GM19099 (cell line): Measurements from ENCODE around the gene MIEF2.

Experiments used
- POLR2A ChIP-seq: IDR thresholded peaks from 3 replicates; pipeline ENCODE4 v1.6.1; 2011; ENCODE audit warnings: low read depth; ENCODE audit not compliant: insufficient read length; ENCODE audit errors: extremely low read depth

MIEF2 gene

DNA sequence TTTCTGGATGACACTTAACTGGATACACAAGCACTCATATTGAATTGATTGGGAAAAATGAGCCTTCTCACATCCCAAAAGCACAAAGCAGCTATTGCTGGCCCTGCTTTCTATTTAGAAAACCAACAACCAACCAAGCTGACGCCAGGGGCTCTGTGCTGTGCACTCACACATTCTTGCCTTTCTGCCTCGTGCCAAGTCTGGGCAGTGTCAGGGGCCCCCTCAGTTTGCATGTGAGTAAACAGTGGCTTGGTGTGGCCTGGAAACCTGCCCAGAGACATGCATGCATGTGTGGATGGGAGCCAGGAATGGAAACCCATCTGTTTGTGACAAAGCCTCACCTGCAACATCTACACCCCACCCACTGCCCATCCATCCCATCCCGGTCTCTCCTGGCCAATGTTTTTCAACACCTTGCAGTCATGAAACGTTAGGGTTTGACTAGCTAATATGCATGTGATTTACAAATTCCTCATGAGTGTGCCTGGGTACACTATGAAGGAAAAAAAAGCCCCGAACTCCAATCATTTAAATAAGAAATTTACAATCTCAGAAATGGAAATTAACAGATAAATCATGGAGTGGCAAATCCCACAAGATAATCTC is 20.4 kb downstream of the MIEF2 start:
- TF ChIP-seq POLR2A = no peak

DNA sequence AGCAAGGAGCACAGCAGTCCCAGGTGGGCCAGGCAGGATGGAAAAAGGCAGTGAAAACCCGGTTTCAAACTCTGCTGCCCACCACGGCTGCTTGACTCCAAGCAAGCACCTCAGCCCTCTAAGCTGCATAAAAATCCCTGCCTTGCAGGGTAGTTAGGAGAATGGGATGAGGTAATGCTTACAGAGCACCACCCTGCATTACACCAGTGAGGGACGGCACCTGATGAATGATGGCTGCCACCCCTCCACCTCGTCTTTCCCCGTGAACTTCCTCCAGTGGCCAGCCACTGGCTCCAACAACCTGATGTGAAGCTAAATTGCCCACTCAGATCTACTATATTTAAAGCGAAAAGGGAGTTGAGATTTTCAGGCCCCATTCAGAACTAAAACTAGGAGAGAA is 21.3 kb downstream of the MIEF2 start:
- TF ChIP-seq POLR2A = no peak

DNA sequence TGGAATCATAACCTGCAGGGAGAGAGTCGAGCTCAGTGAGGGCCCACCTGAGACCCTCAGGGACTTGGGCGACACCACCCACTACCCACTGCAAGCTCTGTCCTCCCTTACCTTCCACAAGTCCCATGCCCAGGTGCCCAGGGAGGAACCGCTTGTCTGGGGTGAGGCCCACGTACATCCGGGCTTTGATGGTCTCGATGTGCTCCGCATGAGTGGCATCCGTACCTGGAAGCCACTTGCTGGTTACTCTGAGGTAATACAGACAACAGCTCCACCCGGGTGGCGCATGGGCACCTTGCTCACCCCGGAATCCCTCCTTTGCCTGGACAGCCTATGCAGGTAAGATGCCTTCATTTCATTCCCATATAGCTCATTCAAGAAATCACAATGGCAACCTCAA is 24.8 kb downstream of the MIEF2 start:
- no peak for TF ChIP-seq POLR2A

DNA sequence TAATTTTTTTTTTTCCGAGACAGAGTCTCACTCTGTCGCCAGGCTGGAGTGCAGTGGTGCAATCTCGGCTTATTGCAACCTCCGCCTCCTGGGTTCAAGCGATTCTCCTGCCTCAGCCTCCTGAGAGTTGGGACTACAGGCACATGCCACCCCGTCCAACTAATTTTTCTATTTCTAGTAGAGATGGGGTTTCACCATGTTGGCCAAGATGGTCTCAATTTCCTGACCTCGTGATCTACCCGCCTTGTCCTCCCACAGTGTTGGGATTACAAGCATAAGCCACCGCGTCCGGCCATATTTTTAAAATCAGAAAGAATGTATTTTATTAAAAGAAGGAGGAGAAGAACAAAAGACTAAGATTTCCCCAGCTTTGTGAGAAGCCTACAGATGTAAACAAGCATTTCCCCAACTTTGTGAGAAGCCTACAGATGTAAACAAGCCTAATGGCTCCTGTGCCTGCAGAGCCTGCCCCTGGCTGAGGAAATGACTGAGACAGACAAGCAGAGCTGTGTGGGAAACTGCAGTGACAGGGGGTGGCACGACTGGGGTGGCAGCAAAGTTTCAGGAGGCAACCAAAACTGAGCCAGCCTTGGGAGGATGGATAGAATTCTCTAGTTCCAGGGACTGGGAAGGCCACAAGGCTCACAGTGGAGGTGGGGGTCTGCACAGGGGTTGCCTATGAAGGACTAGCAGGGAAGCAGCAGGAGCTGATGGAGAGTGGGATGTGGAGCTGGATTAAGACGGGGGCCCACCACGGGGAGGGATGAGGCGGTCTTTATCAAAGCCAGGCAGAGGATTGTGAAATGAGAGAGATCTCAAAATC is 31.5 kb downstream of the MIEF2 start:
- no peak for TF ChIP-seq POLR2A

DNA sequence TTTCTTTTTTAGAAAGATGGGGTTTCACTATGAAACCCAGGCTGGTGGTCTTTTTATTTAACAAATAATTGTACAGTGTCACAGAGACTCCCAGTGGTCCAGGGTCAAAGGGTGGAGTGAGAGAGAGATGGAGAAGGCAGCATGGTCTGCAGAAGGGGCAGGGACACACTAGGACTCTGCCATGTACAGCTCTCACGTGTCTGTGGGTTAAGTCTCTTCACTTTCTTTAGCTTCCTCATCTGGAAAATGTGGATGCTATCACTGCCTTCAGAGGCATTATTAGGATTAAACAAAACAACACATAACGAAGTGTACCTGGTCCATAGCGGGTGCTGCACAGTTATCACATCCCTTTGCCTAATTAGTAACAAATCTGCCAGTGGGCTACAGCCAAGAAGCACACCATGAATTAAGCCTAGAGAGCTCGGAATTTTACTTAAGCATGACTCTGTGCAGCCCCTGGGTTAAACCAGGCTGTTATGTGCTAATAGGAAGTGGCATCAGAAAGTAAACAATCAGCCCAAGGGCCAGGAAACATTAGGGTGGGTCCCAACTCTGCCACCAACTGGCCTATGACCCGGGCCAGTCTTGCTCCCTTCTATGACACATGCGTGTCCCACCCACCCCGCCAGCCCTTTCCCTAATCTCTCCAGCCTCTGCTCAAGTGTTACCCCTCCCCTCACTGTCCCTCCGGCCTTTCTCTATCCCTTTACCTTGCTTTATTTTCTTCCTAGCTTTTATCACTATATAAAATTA is 40.4 kb downstream of the MIEF2 start:
- no peak for TF ChIP-seq POLR2A

DNA sequence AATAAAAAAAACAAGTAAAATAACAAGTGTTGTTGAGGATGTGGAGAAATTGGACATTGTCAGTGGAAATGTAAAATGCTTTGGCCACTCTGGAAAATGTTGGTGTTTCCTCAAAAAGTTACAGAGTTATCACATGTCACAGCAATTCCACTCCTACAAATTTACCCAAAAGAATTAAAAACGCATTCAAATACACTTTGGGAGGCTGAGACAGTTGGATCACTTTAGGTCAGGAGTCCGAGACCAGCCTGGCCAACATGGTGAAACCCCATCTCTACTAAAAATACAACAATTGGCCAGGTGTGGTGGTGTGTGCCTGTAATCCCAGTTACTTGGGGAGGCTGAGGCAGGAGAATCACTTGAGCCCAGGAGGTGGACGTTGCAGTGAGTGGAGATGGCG is 48.7 kb downstream of the MIEF2 start:
- no peak for TF ChIP-seq POLR2A

DNA sequence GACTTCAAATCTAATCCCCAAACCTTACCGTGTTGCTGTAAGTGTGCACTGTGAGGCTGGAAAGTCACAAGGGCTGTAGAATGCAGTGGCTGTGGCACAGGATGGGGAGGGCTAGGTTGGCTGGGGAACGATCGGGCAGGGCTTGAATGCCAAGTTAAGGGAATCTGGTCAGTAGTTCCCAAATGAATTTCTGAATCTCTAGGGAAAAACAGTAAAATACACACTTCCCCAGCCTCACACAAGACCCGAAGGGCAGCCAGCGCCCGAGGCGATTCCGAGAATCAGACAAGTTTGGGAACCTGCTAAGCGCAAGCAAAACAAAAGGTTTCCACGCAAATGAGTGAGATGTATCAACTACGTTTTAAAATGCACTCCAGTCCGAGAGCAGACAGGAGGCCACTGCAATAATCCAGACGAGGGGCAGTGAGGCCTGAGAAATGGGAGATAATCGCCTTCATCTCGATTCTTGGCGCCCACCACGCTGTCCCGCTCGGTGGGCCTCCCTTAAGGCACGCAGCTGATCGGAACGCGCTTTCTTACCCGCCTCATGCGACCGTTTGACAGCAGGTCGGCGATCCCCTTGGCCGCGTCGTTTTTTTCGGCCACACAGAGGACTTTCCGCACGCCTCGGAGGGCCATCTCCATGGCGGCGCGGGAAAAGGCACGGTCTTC is 53.7 kb downstream of the MIEF2 start:
- no peak for TF ChIP-seq POLR2A

DNA sequence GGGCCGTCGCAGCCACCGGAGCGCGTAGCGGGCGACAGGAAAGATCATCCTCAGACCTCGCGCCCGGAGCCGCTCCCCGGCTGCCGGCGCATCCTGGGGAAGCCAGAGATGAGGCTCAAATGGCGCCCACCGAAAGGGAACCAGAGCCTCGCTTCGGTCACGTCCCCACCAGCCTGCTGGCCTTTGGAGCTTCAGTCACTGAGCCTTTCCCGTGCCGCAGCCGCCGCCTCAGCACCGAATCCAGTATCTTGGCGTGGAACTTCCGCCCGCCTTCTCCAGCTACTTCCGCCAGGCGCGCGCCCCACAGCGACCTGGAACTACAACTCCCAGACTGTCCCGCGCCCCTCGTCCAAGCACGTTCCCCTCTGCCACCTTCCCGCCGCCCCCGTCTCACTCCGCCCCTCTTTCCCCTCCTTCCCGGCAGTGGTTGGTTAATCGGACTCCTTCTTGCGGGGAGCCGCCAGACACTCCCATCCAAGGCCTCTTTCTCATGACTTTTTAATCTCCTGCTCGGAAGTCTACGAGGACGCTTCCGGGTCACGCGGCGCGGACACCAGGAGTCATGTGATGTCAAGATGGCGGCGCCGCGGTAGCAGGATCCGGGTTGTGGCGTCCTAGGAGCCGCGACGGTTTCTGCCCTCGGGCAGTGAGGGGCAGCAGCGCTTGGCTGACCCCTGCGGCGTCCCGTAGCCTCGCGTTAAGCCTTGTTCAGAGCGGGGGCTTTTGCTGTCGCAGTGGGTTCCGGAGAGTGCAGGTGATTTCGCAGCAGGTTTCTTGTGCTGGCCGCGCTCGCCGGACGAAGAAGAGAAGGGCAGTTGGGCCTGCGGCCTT is 54.5 kb downstream of the MIEF2 start, which contains the start of the genes SMCR8 and TOP3A:
SMCR8 (plus strand) TSS at position 563 of the 831 bp plus-strand sequence. CDS start 497 bp downstream, outside the sequence.
TOP3A (minus strand) TSS at position 264 of the 831 bp plus-strand sequence; CDS start at position 48, 216 bp downstream.
- peak; percentile 66 for TF ChIP-seq POLR2A

DNA sequence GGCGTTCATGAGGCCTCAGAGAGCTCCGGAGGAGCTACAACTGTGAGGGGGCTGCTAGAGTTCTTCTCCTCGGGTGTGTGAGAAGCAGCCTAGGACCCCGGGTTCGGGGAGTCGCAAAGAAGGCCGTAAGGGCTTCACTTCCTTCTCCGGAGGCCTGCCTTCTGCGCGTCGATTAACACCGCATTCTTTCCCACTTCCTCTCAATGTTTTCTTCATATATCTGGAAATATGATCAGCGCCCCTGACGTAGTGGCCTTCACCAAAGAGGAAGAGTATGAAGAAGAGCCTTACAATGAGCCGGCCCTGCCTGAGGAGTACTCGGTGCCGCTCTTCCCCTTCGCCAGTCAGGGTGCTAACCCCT is 55.1 kb downstream of the MIEF2 start:
- TF ChIP-seq POLR2A = no peak

DNA sequence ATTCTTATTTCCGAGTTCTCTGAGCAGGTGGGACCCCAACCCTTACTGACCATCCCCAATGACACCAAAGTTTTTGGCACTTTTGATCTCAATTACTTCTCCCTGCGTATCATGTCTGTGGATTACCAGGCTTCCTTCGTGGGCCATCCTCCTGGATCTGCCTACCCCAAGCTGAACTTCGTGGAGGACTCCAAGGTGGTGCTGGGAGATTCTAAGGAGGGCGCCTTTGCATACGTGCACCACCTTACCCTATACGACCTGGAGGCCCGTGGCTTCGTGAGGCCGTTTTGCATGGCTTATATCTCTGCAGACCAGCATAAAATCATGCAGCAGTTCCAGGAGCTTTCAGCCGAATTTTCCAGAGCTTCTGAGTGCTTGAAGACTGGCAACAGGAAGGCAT is 55.5 kb downstream of the MIEF2 start:
- no peak for TF ChIP-seq POLR2A
